Activated CD8-positive, alpha-beta T cell treated with anti-CD3 and anti-CD28 coated beads, Interleukin-2, amount 10 ng/mL, durations not matched to agents 7 days and 5 days (primary cell): Measurements from ENCODE around the gene YIPF2. TPM values are rescaled to one million over a fixed set of nuclear protein-coding genes. Genes with fewer than 3 reads are reported as not detected.
"Not testable (repeated sequence)": the region's sequence is repeated elsewhere in the genome, so short reads cannot be mapped to it uniquely, and the experiment has no call there.

Experiments used
- ATAC-seq: fragments of 150-1000 bp; cut with Tn5 transposase; one replicate; pipeline ENCODE4 v1.10.0; 2021; ENCODE audit warnings: moderate library complexity
- CTCF ChIA-PET: fragments of 350-600 bp; sonication (Branson Sonifier 250); formaldehyde crosslinking; loops from one replicate; lab custom pipeline; 2021; ENCODE audit warnings: antibody characterized with exemption; lab: Charles Lee
- POLR2A ChIA-PET: fragments of 350-600 bp; sonication (Branson Sonifier 250); formaldehyde crosslinking; loops from one replicate; lab custom pipeline; 2021; ENCODE audit warnings: antibody characterized with exemption; lab: Charles Lee
- DNase-seq: peaks from one replicate; pipeline ENCODE4 v3.0.0-alpha.2; 2020
- H3K27ac Mint-ChIP-seq: one replicate; pipeline ENCODE4 v1.8.0; 2021; ENCODE audit warnings: mild to moderate bottlenecking, mixed read lengths
- H3K27me3 Mint-ChIP-seq: one replicate; pipeline ENCODE4 v1.8.0; 2021; ENCODE audit warnings: low read depth, mixed read lengths
- H3K36me3 Mint-ChIP-seq: one replicate; pipeline ENCODE4 v1.8.0; 2021; ENCODE audit warnings: low read depth, mixed read lengths
- H3K4me1 Mint-ChIP-seq: one replicate; pipeline ENCODE4 v1.8.0; 2021; ENCODE audit warnings: low read depth, mixed read lengths
- H3K4me3 Mint-ChIP-seq: one replicate; pipeline ENCODE4 v1.8.0; 2021; ENCODE audit warnings: mild to moderate bottlenecking, mixed read lengths
- H3K9me3 Mint-ChIP-seq: one replicate; pipeline ENCODE4 v1.8.0; 2022; ENCODE audit warnings: mixed read lengths; ENCODE audit not compliant: insufficient read depth
- total RNA-seq, 2 experiments: library from RNA; stranded (reverse); gene quantifications; one replicate each; pipeline ENCODE4 v1.2.3, GENCODE V29; 2021

Gene YIPF2
- total RNA-seq, 2 experiments from 2014 or later, result 20.4 to 20.5 TPM

DNA sequence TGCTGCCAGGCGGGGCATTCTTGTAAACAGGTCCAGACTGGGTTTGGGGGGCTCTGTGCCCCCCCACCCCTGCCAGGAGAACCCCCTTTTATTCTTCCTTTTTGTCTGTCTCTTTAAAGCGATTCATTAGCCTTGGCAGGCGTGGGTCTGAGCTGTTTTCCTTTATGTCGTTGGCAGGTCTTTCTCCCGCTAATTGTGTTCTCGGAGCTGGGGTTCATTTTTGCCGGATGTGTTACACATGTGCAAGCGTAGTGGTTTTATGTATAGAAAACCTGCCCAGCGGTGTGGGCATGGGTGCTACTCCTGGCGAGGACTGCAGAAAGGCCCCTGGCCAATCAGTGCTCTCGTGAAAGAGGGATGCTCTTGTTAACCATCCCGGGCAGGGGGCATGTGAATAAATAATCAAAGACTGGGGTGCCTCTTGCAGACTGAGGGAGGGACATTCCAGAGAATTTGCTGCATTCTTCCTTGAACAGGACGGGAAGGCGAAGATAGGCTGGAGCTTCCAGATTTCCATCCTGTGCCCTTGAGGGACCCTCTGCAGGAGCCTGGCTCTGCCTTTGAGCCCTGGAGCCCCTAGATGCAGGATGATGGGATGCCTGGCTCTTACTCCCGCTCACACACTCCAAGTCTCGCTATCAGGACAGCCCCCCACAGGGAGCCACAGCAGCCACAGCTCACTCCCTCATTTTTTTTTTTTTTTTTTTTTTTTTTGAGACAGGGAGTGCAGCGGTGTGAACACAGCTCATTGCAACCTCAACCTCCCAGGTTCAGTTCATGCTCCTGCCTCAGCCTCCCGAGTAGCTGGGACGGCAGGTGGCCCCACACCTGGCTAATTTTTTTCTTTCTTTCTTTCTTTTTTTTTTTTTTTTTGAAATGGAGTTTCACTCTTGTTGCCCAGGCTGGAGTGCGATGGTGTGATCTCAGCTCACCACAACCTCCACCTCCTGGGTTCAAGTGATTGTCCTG is 43.0 kb downstream of the YIPF2 start:
- H3K4me3 Mint-ChIP-seq, result no peak overlapping the region
- H3K4me1 Mint-ChIP-seq, result peaks cover 2% of the 10 kb centered on the region
- H3K27me3 Mint-ChIP-seq, result no peaks in the 10 kb centered on the region
- no peak overlapping the region for H3K27ac Mint-ChIP-seq
- no peak for DNase-seq
- POLR2A ChIA-PET, result no interaction called here
- no peaks in the 10 kb centered on the region for H3K36me3 Mint-ChIP-seq
- H3K9me3 Mint-ChIP-seq, result no peaks in the 10 kb centered on the region
- ATAC-seq, result no peak
- CTCF ChIA-PET, result interaction anchor here (1.1 kb wide), 1 partner anchor 13 kb away, joined by 4 read pairs; no protein-coding TSS in a partner anchor

DNA sequence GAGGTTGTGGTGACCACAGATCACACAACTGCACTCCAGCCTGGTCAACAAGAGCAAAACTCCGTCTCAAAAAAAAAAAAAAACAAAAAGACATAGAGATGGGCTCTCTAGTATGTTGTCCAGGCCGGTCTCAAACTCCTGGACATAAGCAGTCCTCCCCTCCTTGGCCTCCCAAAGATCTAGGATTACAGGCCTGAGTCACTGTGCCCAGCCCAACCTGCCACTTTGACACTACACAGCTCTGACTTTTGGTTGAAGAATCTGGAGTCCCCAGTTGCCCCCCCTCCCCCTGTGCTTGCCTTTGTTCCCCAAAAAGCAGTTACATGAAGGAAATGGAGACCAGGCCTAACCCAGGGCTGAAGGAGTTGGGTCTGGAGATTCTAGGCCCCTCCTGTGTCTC is 44.2 kb downstream of the YIPF2 start:
- Mint-ChIP-seq H3K4me1 (peaks cover 8% of the 10 kb centered on the region), H3K4me3 (no peak overlapping the region), H3K27ac (no peak overlapping the region), H3K9me3 (no peaks in the 10 kb centered on the region), H3K36me3 (peaks cover 1% of the 10 kb centered on the region), H3K27me3 (no peaks in the 10 kb centered on the region)
- POLR2A ChIA-PET, result no interaction called here
- DNase-seq, result no peak
- CTCF ChIA-PET, result interaction anchor here (1.1 kb wide), 1 partner anchor 12 kb away, joined by 4 read pairs; no protein-coding TSS in a partner anchor
- no peak for ATAC-seq

DNA sequence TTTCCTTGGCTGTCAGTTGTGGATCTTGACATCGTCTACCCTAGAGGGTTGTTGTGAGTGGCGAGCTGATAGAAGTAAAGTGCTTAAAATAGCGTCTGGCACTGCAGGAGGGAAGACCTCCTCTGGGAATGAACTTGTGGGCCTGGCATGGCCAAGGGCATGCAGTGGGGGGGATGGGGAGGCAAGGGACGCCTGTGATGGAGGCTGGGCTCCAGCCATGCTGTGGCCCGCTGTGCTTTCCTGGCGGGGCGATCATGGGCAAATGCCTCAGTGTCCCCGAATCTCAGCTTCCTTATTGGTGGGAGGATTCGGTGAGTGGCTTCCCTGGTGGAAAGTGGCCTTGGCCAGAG is 46.4 kb downstream of the YIPF2 start:
- ATAC-seq, result no peak
- H3K27ac Mint-ChIP-seq, result no peak overlapping the region

DNA sequence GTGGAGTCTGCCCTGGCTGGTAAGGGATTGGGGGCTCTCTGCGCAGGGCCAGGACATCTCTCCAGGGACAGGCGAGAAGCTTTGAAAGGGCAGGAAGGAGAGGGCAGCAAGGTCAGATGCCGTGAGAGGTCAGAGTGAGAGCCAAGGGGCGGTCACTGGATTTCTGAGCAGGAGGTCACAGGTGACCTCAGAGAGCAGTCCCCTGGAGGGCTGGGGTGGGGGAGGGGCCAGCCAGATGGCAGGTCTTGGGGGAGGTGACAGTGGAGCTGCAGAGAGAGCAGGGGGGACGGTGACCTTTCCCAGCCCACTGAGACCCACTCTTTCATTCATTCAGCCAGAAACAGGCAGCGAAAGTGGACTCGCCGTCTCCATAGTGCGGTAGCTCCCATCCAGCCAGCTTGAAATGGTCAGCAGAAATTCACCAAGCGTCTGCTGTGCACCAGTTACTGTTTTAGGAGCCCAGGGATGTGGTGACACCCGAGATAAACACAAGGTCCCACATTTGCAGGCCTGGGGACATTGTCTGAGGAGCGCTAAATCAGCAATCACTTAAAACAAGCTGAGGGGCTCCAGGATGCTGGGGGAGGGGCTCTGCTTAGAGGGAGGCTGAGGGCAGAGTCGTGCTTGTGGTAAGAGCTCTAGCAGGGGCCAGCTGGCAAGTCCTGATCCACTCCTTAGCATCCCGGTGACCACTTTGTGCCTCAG is 46.9 kb downstream of the YIPF2 start:
- Mint-ChIP-seq H3K4me3 (no peak overlapping the region), H3K27me3 (no peaks in the 10 kb centered on the region), H3K9me3 (no peaks in the 10 kb centered on the region), H3K36me3 (peaks cover 7% of the 10 kb centered on the region), H3K27ac (no peak overlapping the region), H3K4me1 (peaks cover 29% of the 10 kb centered on the region)
- DNase-seq, result no peak
- ChIA-PET CTCF (interaction anchor here (0.8 to 1.3 kb wide), 4 partner anchors 9 to 256 kb away, joined by 3 read pairs; partner anchors contain the start of gene CARM1), POLR2A (no interaction called here)
- ATAC-seq, result no peak

More for the DNA sequence above, 46.4 kb downstream of the YIPF2 start:
- peaks cover 5% of the 10 kb centered on the region for H3K36me3 Mint-ChIP-seq
- CTCF ChIA-PET, result interaction anchor here (0.8 to 1.1 kb wide), 2 partner anchors 10 kb away, joined by 3 read pairs; no protein-coding TSS in a partner anchor
- H3K4me1 Mint-ChIP-seq, result peaks cover 24% of the 10 kb centered on the region
- H3K4me3 Mint-ChIP-seq, result no peak overlapping the region
- H3K9me3 Mint-ChIP-seq, result no peaks in the 10 kb centered on the region
- H3K27me3 Mint-ChIP-seq, result no peaks in the 10 kb centered on the region
- POLR2A ChIA-PET, result no interaction called here
- no peak for DNase-seq

DNA sequence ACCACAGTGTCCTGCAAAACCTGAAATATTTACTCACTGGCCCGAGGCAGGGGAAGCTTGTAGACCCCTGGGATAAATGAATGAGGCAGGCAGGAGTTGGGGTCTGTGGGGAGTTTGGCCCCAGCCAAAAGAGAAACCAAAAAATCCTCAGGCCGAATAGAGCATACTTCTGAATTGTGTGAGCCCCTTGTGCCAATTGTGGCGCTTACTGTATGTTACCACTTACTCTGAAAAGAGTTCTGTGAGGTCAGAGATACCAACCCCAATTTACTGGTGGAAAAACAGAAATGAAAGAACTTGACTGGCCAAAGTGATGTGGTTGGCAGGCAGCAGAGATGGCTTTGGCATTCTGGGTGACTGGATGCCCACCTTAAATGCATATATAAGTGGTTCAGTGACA is 50.2 kb downstream of the YIPF2 start:
- Mint-ChIP-seq H3K9me3 (no peaks in the 10 kb centered on the region), H3K27me3 (no peaks in the 10 kb centered on the region), H3K27ac (peak overlapping the region; percentile 92), H3K36me3 (peaks cover 11% of the 10 kb centered on the region), H3K4me3 (peak overlapping the region; percentile 38), H3K4me1 (peaks cover 35% of the 10 kb centered on the region)
- ChIA-PET POLR2A (interaction anchor here (0.7 kb wide), 1 partner anchor 15 kb away, joined by 3 read pairs; no protein-coding TSS in a partner anchor), CTCF (interaction anchor here (1.0 to 1.6 kb wide), 3 partner anchors 10 to 160 kb away, joined by 3 to 5 read pairs (median 4); partner anchors contain the start of gene DNM2)
- ATAC-seq (no peak), DNase-seq (no peak)

DNA sequence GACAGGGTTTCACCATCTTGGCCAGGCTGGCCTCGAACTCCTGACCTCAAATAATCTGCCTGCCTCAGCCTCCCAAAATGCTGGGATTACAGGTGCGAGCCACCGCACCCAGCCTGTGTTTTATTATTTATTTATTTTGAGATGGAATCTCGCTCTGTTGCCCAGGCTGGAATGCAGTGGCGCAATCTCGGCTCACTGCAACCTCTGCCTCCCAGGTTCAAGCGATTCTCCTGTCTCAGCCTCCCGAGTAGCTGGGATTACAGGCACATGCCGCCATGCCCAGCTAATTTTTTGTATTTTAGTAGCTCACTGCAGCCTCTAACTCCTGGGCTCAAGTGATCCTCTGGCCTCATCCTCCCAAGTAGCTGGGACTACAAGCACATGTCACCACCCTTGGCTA is 50.8 kb downstream of the YIPF2 start:
- H3K27ac Mint-ChIP-seq, result peak overlapping the region; percentile 92
- H3K27me3 Mint-ChIP-seq, DNase-seq, POLR2A ChIA-PET, ATAC-seq, H3K9me3 Mint-ChIP-seq, H3K4me3 Mint-ChIP-seq: not testable (repeated sequence)
- H3K36me3 Mint-ChIP-seq, result peaks cover 11% of the 10 kb centered on the region
- CTCF ChIA-PET, result interaction anchor here (1.0 to 1.5 kb wide), 3 partner anchors 11 to 160 kb away, joined by 3 to 5 read pairs (median 5); partner anchors contain the start of genes DNM2 and TMED1
- peaks cover 41% of the 10 kb centered on the region for H3K4me1 Mint-ChIP-seq

DNA sequence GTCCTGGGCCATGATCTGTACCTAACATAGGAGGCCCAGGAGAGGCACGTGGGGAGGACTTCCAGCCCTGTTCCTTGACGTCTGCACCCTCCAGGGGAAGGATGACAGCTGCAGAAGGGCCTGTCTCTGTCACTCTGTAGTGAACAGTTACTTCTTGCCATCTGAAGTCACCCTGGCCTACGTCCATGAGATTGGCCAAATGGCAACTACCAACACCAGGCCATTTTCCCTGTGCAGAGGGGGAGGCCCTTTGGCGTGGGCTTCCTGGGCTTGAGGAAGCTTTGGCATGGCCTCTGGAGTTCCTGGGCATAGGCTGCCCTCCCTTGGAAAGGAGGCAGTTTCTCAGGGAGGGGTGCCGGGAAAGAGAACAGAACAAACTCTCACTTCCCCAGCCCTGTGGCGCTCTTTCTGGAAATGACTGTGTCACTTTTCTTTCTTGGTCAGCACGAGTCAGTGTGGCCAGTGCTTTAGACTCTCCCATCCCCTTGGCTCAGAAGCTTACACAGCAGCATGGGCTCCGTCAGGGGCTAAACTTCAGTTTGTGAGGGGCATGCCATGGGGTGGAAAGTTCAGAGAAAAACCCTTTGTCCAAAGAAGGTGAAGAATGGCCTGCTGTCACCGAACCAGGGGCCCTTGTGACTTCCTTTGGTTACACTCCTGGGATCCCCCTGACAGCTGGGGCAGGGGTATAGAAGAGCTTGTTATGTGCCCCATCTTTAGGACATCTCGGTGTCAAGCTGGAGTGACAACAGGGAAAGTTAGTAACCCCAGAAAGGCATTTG is 51.8 kb downstream of the YIPF2 start:
- Mint-ChIP-seq H3K9me3 (no peaks in the 10 kb centered on the region), H3K27ac (peak overlapping the region; percentile 46), H3K36me3 (peaks cover 11% of the 10 kb centered on the region), H3K27me3 (no peaks in the 10 kb centered on the region), H3K4me1 (peaks cover 45% of the 10 kb centered on the region), H3K4me3 (no peak overlapping the region)
- ChIA-PET POLR2A (no interaction called here), CTCF (interaction anchor here (1.1 to 1.5 kb wide), 3 partner anchors 41 to 159 kb away, joined by 3 to 5 read pairs (median 3); partner anchors contain the start of genes DNM2 and TMED1)
- DNase-seq (no peak), ATAC-seq (no peak)

DNA sequence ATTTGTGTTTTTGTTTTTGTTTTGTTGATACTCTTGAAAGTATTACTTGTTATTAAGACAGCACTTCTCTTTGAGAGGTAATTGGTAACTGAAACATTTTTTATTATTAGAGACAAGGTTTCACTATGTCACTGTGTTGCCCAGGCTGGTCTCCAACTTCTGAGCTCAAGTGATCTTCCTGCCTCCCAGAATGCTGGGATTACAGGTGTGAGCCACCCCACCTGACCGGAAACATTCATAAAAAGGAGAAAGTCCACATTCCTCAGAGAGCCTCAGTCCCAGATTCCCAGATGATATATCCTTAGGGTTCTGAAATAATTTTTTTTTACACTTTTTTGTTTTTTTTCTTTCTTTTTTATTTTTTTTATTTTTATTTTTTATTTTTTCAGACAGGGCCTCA is 54.4 kb downstream of the YIPF2 start:
- Mint-ChIP-seq H3K36me3 (peaks cover 7% of the 10 kb centered on the region), H3K27ac (no peak overlapping the region), H3K9me3 (no peaks in the 10 kb centered on the region), H3K27me3 (no peaks in the 10 kb centered on the region), H3K4me3 (peak overlapping the region; percentile 31), H3K4me1 (peaks cover 44% of the 10 kb centered on the region)
- CTCF ChIA-PET, result interaction anchor here (1.1 to 3.2 kb wide), 2 partner anchors 10 to 157 kb away, joined by 3 to 22 read pairs; no protein-coding TSS in a partner anchor
- no peak for ATAC-seq
- DNase-seq, result no peak
- POLR2A ChIA-PET, result no interaction called here

DNA sequence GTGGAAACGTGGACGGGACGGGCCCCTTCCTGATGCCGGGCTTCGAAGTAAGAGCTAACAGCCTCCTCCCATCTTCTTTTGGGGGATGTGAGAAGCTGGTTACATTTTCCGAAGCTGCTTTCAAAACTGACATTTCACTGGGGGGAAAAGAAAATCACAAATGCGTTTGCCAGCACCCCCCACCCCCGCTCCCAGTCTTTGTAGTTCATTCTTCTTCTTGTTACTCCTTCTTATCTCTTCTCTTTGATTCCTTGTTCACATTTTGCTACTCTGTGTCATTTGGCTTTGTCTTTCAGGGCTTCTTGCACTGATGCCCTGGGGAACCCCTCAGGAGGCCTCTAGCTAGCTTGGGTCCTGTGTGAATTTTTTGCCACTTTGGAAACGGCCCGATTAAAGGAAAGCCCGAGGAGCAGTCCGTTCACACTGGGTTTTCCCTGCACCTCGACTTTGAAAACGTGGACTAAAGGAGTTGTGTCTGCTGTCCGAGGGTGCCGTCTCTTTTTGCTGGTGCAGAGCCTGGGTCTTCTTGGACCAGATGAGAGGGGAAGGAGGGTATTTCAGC is 55.8 kb downstream of the YIPF2 start:
- ATAC-seq (no peak), DNase-seq (no peak)
- Mint-ChIP-seq H3K27ac (peak overlapping the region; percentile 72), H3K27me3 (no peaks in the 10 kb centered on the region), H3K4me3 (peak overlapping the region; percentile 67), H3K4me1 (peaks cover 38% of the 10 kb centered on the region), H3K36me3 (peaks cover 6% of the 10 kb centered on the region), H3K9me3 (no peaks in the 10 kb centered on the region)
- CTCF ChIA-PET, result interaction anchor here (0.8 to 12.8 kb wide), 16 partner anchors 8 to 502 kb away, joined by 3 to 195 read pairs (median 4); partner anchors contain the start of genes DNM2, SWSAP1 and TMED1
- POLR2A ChIA-PET, result interaction anchor here (0.6 to 1.0 kb wide), 2 partner anchors 55 to 596 kb away, joined by 3 to 5 read pairs; no protein-coding TSS in a partner anchor
